Measurements from ENCODE around the gene NTN5. TPM values are rescaled to one million over a fixed set of nuclear protein-coding genes. Genes with fewer than 3 reads are reported as not detected.

The NTN5 gene
- total and polyA plus RNA-seq, 8 donors: 1.3 TPM; not detected in 7

DNA sequence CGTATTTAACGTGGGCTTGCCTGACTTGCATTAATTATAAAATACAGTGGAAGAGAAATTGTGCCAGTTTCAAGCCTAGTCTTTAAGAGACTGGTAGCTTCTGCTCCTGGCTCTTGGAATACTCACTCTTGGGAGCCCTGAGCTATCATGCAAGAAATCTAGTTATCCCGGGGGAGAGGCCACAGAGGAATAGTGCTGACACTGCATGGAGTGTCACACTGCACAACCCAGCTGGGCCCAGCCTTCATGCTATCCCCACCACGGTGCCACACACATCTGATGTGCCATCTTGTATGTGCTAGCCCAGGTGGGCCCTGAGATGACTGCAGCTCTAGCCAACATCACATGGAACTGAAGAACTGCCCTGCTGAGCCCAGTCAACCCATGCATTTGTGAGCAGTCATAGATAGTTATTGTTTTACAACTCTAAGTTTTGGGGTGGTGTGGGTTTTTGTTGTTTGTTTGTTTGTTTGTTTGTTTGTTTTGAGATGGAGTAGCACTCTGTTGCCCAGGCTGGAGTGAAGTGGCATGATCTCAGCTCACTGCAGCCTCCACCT, 38.4 kb upstream of the NTN5 start:
- TF ChIP-seq EP300 (IDR thresholded peaks at IDR 0.05) (no peak), POLR2A (IDR thresholded peaks at IDR 0.05) (no peak), POLR2AphosphoS5 (IDR thresholded peaks at IDR 0.05) (no peak)
- TF ChIP-seq, protein P1, sequence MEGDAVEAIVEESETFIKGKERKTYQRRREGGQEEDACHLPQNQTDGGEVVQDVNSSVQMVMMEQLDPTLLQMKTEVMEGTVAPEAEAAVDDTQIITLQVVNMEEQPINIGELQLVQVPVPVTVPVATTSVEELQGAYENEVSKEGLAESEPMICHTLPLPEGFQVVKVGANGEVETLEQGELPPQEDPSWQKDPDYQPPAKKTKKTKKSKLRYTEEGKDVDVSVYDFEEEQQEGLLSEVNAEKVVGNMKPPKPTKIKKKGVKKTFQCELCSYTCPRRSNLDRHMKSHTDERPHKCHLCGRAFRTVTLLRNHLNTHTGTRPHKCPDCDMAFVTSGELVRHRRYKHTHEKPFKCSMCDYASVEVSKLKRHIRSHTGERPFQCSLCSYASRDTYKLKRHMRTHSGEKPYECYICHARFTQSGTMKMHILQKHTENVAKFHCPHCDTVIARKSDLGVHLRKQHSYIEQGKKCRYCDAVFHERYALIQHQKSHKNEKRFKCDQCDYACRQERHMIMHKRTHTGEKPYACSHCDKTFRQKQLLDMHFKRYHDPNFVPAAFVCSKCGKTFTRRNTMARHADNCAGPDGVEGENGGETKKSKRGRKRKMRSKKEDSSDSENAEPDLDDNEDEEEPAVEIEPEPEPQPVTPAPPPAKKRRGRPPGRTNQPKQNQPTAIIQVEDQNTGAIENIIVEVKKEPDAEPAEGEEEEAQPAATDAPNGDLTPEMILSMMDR (IDR thresholded peaks at IDR 0.05): no peak
- no peak for DNase-seq
- 90 to 96% (median 93%) methylated on average over 4 of the region's 4 CpGs for WGBS, 5 donors
- H3K27me3 ChIP-seq: no peaks in the 10 kb centered on the region
- no peak overlapping the region for H3K27ac ChIP-seq
- H3K4me1 ChIP-seq: peaks cover 20 to 33% (median 30%) of the 10 kb centered on the region in 4 donors
- H3K4me3 ChIP-seq: no peak overlapping the region
- H3K36me3 ChIP-seq: peaks cover 0 to 12% (median 0%) of the 10 kb centered on the region in 4 donors
- peaks cover 0 to 6% (median 2%) of the 10 kb centered on the region in 4 donors for H3K9me3 ChIP-seq
- intact Hi-C loops (cut with DNase I; ENCODE audit: low total_unique reads): no loop called here

DNA sequence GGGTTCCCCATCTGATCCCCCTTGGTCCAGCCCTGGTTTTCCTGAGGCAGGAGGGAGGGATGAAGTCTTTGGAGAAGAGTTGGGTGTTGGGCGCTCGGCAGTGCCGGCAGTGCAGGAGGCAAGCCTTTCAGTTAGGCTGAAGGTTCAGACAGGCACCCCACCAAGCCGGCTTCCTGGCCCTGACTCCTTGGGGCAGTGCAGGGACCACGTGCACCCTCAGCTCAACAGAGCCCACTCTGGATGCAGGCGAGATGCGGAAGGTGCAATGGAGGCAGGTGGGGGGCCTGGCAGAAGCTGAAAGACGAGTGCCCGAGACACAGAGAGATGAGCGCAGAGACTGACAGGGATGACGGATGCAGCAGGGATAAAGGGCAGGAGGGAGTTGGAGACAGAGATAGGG, 35.7 kb upstream of the NTN5 start:
- Histone ChIP-seq H3K9me3 (peaks cover 0 to 6% (median 2%) of the 10 kb centered on the region in 4 donors), H3K27ac (no peak overlapping the region), H3K27me3 (no peaks in the 10 kb centered on the region), H3K4me1 (peaks cover 7 to 12% (median 8%) of the 10 kb centered on the region in 4 donors), H3K36me3 (peaks cover 3 to 32% (median 6%) of the 10 kb centered on the region in 4 donors), H3K4me3 (no peak overlapping the region)
- 53 to 71% (median 58%) methylated on average over 10 to 11 of the region's 11 CpGs for WGBS, 5 donors
- intact Hi-C loops (cut with DNase I; ENCODE audit: low total_unique reads): no loop called here
- TF ChIP-seq EP300 (IDR thresholded peaks at IDR 0.05): no peak
- no peak for TF ChIP-seq POLR2AphosphoS5 (IDR thresholded peaks at IDR 0.05)
- TF ChIP-seq, protein P1 (IDR thresholded peaks at IDR 0.05): no peak
- TF ChIP-seq POLR2A (IDR thresholded peaks at IDR 0.05): no peak
- DNase-seq: no peak

DNA sequence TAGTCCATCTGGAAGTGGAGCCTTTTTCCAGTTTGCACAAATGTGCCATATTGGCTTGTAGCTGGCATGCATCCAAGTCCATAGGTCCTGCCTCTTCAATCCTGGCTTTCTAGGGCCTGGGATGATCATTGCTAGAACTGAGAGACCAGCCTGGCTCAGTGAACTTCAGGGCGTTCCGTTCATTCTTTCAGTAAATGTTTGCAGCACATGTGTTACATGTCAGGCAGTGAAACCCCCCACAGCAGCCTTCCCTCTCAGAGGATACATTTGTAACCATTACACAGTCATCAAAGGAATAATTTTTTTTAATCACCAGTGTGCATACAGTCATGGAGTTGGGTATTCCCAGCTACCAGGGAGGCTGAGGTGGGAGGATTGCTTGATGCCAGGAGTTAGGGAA, 32.6 kb upstream of the NTN5 start:
- H3K27me3 ChIP-seq: no peaks in the 10 kb centered on the region
- H3K9me3 ChIP-seq: no peaks in the 10 kb centered on the region
- H3K4me1 ChIP-seq: no peaks in the 10 kb centered on the region
- no peak for DNase-seq
- peaks cover 4 to 60% (median 32%) of the 10 kb centered on the region in 4 donors for H3K36me3 ChIP-seq
- no peak overlapping the region for H3K4me3 ChIP-seq
- TF ChIP-seq, protein P1 (IDR thresholded peaks at IDR 0.05): no peak
- no peak for TF ChIP-seq POLR2AphosphoS5 (IDR thresholded peaks at IDR 0.05)
- no peak for TF ChIP-seq POLR2A (IDR thresholded peaks at IDR 0.05)
- no peak for TF ChIP-seq EP300 (IDR thresholded peaks at IDR 0.05)
- intact Hi-C loops (cut with DNase I; ENCODE audit: low total_unique reads): no loop called here
- no peak overlapping the region for H3K27ac ChIP-seq
- WGBS, 5 donors: 38 to 84% (median 61%) methylated on average over 2 of the region's 2 CpGs

DNA sequence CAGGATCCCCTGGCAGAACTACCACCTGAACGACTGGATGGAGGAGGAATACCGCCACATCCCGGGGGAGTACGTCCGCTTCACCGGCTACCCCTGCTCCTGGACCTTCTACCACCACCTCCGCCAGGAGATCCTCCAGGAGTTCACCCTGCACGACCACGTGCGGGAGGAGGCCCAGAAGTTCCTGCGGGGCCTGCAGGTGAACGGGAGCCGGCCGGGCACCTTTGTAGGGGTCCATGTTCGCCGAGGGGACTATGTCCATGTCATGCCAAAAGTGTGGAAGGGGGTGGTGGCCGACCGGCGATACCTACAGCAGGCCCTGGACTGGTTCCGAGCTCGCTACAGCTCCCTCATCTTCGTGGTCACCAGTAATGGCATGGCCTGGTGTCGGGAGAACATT, 30.5 kb upstream of the NTN5 start:
- WGBS, 5 donors: 93 to 97% (median 95%) methylated on average over 15 to 23 of the region's 23 CpGs
- intact Hi-C loops (cut with DNase I; ENCODE audit: low total_unique reads): no loop called here
- peaks cover 4 to 61% (median 32%) of the 10 kb centered on the region in 4 donors for H3K36me3 ChIP-seq

More for the DNA sequence above, 30.5 kb upstream of the NTN5 start:
- Histone ChIP-seq H3K9me3 (no peaks in the 10 kb centered on the region), H3K27ac (no peak overlapping the region), H3K4me3 (no peak overlapping the region), H3K27me3 (no peaks in the 10 kb centered on the region), H3K4me1 (peaks cover 0 to 15% (median 7%) of the 10 kb centered on the region in 4 donors)
- TF ChIP-seq, protein P1 (IDR thresholded peaks at IDR 0.05): no peak
- TF ChIP-seq POLR2AphosphoS5 (IDR thresholded peaks at IDR 0.05) (no peak), EP300 (IDR thresholded peaks at IDR 0.05) (no peak), POLR2A (IDR thresholded peaks at IDR 0.05) (no peak)
- no peak for DNase-seq
